IMR-90 (cell line): ENCODE measurements around the gene RARB.

Experiments used
- CHD1 ChIP-seq: IDR thresholded peaks from 2 replicates; pipeline ENCODE4 v1.6.1; 2012; ENCODE audit warnings: low read depth, low read length, improper control_type of control experiment
- CTCF ChIP-seq: conservative IDR thresholded peaks from 2 replicates; pipeline ENCODE4 v1.5.1; 2012; ENCODE audit warnings: mild to moderate bottlenecking, low read depth, low read length, improper control_type of control experiment
- MAZ ChIP-seq: IDR thresholded peaks from 2 replicates; pipeline ENCODE4 v1.6.1; 2012; ENCODE audit warnings: low read depth, mild to moderate bottlenecking, low read length, improper control_type of control experiment, moderate library complexity, borderline replicate concordance
- MXI1 ChIP-seq: IDR thresholded peaks from 2 replicates; pipeline ENCODE4 v1.6.1; 2012; ENCODE audit warnings: low read depth, mild to moderate bottlenecking, low read length, moderate library complexity, borderline replicate concordance
- POLR2A ChIP-seq: IDR thresholded peaks from 2 replicates; pipeline ENCODE4 v1.6.1; 2012; ENCODE audit warnings: mild to moderate bottlenecking, low read depth, low read length
- RCOR1 ChIP-seq: IDR thresholded peaks from 2 replicates; pipeline ENCODE4 v1.6.1; 2012; ENCODE audit warnings: mild to moderate bottlenecking, low read length, improper control_type of control experiment; ENCODE audit not compliant: insufficient replicate concordance
- RFX5 ChIP-seq: IDR thresholded peaks from 2 replicates; pipeline ENCODE4 v1.8.0; 2012; ENCODE audit warnings: low read depth, mild to moderate bottlenecking, low read length, moderate library complexity

- TF ChIP-seq MXI1, result no peak
- no peak for TF ChIP-seq CTCF
- no peak for TF ChIP-seq RFX5
- no peak for TF ChIP-seq MAZ
- no peak for TF ChIP-seq CHD1
- TF ChIP-seq RCOR1, result no peak
- TF ChIP-seq POLR2A, result no peak
Measured at GRCh38 chr3:25456723-25457670, 28.9 kb downstream of the RARB start.
